Measurements from ENCODE around the gene PEX14. TPM values are rescaled to one million over a fixed set of nuclear protein-coding genes. Genes with fewer than 3 reads are reported as not detected.

The PEX14 gene
- total RNA-seq, 1 experiment from 2014 or later, result 27.3 TPM

DNA sequence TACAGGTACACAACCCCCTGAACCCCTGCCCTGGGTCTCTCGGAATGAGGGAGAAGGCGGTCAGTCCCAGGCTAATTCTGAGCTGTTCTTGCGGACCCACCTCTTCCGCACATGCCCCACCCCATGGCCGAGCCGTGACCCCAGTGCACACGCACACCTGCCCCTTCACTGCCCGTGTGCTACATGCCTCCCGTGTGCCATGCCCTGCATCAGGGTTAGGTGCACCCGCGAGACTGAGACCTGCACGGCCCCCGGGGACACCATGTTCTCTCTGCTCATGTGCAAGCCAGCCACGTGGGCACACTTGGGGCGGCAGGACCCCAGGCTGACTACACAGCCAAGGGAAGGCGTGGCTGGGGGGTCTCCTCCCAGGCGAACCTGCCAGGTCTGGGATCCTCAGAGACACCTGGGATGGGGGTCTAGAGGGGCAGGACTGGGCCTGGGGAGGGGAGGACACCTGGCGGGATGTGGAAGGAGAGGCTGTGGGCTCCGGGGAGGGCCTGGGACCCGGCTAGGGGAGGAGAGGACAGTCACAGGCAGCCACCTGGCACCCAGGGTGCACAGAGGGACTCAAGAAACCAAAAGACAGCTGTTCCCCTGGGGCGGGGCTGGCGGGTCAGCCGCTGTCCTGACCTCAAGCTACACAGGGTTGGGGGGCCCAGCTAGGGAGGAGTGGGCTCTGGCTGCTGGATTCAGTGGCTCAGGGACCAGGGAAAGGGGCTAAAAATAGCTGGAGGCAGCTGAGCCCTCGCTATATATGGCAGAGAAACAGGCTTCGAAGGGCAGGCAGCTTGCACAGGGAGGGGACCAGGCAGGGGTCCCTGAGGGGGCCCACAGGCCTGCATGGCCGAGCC is 188.3 kb downstream of the PEX14 start:
- Mint-ChIP-seq H3K9me3 (no peaks in the 10 kb centered on the region), H3K4me3 (no peak overlapping the region), H3K27ac (no peak overlapping the region), H3K4me1 (peaks cover 9% of the 10 kb centered on the region), H3K27me3 (ENCODE audit: low read depth) (no peaks in the 10 kb centered on the region), H3K36me3 (no peaks in the 10 kb centered on the region)
- TF ChIP-seq FOXP1 (CRISPR knock-in tag; IDR thresholded peaks at IDR 0.05; ENCODE audit: borderline replicate concordance) (0 out of 2 replicates have a peak, but pooled peaks have one; percentile 64), NR3C1 (CRISPR knock-in tag; conservative IDR thresholded peaks at IDR 0.05; ENCODE audit: low read depth) (no peak)
- no peak for ATAC-seq
- ChIA-PET POLR2A (no interaction called here), CTCF (interaction anchor here (0.5 to 1.1 kb wide), 2 partner anchors 27 to 156 kb away, joined by 3 read pairs; no protein-coding TSS in a partner anchor)
- DNase-seq (ENCODE audit: low spot score), result no peak

- H3K9me3 Mint-ChIP-seq, result no peaks in the 10 kb centered on the region
- H3K4me3 Mint-ChIP-seq, result no peak overlapping the region
- POLR2A ChIA-PET, result interaction anchor here (0.7 kb wide), 1 partner anchor 14 kb away, joined by 3 read pairs; no protein-coding TSS in a partner anchor
- no peaks in the 10 kb centered on the region for H3K36me3 Mint-ChIP-seq
- H3K27me3 Mint-ChIP-seq (ENCODE audit: low read depth), result no peaks in the 10 kb centered on the region
- H3K27ac Mint-ChIP-seq, result 0 out of 2 replicates have a peak overlapping the region, but pooled peaks have one; percentile 28
- CTCF ChIA-PET, result interaction anchor here (0.5 to 0.6 kb wide), 2 partner anchors 27 to 126 kb away, joined by 3 read pairs; no protein-coding TSS in a partner anchor
- H3K4me1 Mint-ChIP-seq, result peaks cover 12% of the 10 kb centered on the region
- ATAC-seq (peak; percentile 92), DNase-seq (ENCODE audit: low spot score) (peak; percentile 71)
- no peak for TF ChIP-seq ZNF317 (CRISPR knock-in tag; IDR thresholded peaks at IDR 0.05; ENCODE audit: borderline replicate concordance, low read depth)
- no peak for TF ChIP-seq PREB (CRISPR knock-in tag; IDR thresholded peaks at IDR 0.05; ENCODE audit: borderline replicate concordance)
- TF ChIP-seq, protein P1, sequence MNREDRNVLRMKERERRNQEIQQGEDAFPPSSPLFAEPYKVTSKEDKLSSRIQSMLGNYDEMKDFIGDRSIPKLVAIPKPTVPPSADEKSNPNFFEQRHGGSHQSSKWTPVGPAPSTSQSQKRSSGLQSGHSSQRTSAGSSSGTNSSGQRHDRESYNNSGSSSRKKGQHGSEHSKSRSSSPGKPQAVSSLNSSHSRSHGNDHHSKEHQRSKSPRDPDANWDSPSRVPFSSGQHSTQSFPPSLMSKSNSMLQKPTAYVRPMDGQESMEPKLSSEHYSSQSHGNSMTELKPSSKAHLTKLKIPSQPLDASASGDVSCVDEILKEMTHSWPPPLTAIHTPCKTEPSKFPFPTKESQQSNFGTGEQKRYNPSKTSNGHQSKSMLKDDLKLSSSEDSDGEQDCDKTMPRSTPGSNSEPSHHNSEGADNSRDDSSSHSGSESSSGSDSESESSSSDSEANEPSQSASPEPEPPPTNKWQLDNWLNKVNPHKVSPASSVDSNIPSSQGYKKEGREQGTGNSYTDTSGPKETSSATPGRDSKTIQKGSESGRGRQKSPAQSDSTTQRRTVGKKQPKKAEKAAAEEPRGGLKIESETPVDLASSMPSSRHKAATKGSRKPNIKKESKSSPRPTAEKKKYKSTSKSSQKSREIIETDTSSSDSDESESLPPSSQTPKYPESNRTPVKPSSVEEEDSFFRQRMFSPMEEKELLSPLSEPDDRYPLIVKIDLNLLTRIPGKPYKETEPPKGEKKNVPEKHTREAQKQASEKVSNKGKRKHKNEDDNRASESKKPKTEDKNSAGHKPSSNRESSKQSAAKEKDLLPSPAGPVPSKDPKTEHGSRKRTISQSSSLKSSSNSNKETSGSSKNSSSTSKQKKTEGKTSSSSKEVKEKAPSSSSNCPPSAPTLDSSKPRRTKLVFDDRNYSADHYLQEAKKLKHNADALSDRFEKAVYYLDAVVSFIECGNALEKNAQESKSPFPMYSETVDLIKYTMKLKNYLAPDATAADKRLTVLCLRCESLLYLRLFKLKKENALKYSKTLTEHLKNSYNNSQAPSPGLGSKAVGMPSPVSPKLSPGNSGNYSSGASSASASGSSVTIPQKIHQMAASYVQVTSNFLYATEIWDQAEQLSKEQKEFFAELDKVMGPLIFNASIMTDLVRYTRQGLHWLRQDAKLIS (CRISPR knock-in tag; IDR thresholded peaks at IDR 0.05; ENCODE audit: borderline replicate concordance), result no peak
- no peak for TF ChIP-seq TCF7 (CRISPR knock-in tag; IDR thresholded peaks at IDR 0.05; ENCODE audit: low read depth)
- TF ChIP-seq, protein P2, sequence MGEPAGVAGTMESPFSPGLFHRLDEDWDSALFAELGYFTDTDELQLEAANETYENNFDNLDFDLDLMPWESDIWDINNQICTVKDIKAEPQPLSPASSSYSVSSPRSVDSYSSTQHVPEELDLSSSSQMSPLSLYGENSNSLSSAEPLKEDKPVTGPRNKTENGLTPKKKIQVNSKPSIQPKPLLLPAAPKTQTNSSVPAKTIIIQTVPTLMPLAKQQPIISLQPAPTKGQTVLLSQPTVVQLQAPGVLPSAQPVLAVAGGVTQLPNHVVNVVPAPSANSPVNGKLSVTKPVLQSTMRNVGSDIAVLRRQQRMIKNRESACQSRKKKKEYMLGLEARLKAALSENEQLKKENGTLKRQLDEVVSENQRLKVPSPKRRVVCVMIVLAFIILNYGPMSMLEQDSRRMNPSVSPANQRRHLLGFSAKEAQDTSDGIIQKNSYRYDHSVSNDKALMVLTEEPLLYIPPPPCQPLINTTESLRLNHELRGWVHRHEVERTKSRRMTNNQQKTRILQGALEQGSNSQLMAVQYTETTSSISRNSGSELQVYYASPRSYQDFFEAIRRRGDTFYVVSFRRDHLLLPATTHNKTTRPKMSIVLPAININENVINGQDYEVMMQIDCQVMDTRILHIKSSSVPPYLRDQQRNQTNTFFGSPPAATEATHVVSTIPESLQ (CRISPR knock-in tag; IDR thresholded peaks at IDR 0.05), result no peak
- TF ChIP-seq ZNF219 (CRISPR knock-in tag; IDR thresholded peaks at IDR 0.05; ENCODE audit: borderline replicate concordance), result no peak
- no peak for TF ChIP-seq PRRX2 (CRISPR knock-in tag; IDR thresholded peaks at IDR 0.05)
- TF ChIP-seq FOXP4 (CRISPR knock-in tag; IDR thresholded peaks at IDR 0.05), result no peak
- TF ChIP-seq, protein P3, sequence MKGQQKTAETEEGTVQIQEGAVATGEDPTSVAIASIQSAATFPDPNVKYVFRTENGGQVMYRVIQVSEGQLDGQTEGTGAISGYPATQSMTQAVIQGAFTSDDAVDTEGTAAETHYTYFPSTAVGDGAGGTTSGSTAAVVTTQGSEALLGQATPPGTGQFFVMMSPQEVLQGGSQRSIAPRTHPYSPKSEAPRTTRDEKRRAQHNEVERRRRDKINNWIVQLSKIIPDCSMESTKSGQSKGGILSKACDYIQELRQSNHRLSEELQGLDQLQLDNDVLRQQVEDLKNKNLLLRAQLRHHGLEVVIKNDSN (CRISPR knock-in tag; IDR thresholded peaks at IDR 0.05), result no peak
- no peak for TF ChIP-seq ERG (CRISPR knock-in tag; IDR thresholded peaks at IDR 0.05)
- TF ChIP-seq ZNF121 (CRISPR knock-in tag; IDR thresholded peaks at IDR 0.05), result no peak
- TF ChIP-seq CREM (CRISPR knock-in tag; IDR thresholded peaks at IDR 0.05), result no peak
- no peak for TF ChIP-seq HMGXB4 (CRISPR knock-in tag; IDR thresholded peaks at IDR 0.05)
- TF ChIP-seq CREB1 (CRISPR knock-in tag; IDR thresholded peaks at IDR 0.05), result no peak
- no peak for TF ChIP-seq ZNF671 (CRISPR knock-in tag; IDR thresholded peaks at IDR 0.05)
Observed at GRCh38 chr1:10663678-10664035, 188.9 kb downstream of the PEX14 start.

Measured in WTC11 (cell line).